Vagina (tissue), 2 donors: Measurements from ENCODE around the gene SP1.

Experiments
- POLR2A ChIP-seq, 2 donors: fragments of 450-650 bp; IDR thresholded peaks; one replicate each; pipeline ENCODE4 v1.6.1; 2017; ENCODE audit warnings: antibody characterized with exemption in 2 of 2, mild to moderate bottlenecking in 2 of 2, moderate library complexity in 2 of 2
- POLR2AphosphoS5 ChIP-seq, 2 donors: sonication (generic); formaldehyde crosslinking; IDR thresholded peaks; one replicate each; pipeline ENCODE4 v1.9.0; 2017; ENCODE audit warnings: antibody characterized with exemption in 2 of 2, mild to moderate bottlenecking in 2 of 2, low read depth in 1 of 2; ENCODE audit not compliant: insufficient read depth in 1 of 2
- TF ChIP-seq, protein P1 (sequence below), 3 experiments: fragments of 450-650 bp in 2 of 3; fragments of 200-600 bp in 1 of 3; sonication (generic) in 1 of 3; IDR thresholded peaks; one replicate each; pipeline ENCODE4 v1.5.1; 2017 to 2019; ENCODE audit warnings: antibody characterized with exemption in 3 of 3, mild to moderate bottlenecking in 2 of 3, moderate library complexity in 2 of 3

DNA sequence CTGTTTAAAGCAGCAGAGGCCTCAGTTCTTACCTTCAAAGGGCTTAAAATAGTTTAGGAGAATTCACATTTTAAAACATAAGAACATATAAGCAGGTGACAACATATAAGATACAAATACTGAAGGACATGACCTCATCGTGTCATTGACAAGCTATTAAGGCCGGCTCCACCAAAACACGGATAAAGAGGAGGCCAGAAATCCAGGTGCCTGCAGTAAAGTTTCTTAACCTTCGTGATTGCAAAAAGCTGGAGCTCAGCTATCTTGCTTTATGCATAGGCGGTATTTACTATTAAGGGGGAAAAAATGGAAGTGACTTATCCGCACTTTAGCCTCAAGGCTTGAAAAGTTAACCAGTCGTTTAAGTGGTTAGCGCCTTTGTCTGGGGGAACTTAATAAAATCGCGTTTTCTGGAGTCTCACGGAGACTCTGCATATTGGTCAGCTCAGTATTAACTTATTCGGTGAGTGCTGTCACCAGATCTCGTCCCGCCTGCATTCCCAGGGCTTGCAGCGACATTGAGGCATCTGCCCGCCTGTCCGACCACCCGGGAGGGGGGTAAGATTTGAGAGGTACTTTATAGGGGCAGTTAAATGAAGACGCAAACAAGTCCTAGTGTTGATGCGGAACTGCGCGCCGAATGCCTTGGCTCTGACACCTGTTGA, 1.1 kb upstream of the SP1 start:
- TF ChIP-seq, protein P1, sequence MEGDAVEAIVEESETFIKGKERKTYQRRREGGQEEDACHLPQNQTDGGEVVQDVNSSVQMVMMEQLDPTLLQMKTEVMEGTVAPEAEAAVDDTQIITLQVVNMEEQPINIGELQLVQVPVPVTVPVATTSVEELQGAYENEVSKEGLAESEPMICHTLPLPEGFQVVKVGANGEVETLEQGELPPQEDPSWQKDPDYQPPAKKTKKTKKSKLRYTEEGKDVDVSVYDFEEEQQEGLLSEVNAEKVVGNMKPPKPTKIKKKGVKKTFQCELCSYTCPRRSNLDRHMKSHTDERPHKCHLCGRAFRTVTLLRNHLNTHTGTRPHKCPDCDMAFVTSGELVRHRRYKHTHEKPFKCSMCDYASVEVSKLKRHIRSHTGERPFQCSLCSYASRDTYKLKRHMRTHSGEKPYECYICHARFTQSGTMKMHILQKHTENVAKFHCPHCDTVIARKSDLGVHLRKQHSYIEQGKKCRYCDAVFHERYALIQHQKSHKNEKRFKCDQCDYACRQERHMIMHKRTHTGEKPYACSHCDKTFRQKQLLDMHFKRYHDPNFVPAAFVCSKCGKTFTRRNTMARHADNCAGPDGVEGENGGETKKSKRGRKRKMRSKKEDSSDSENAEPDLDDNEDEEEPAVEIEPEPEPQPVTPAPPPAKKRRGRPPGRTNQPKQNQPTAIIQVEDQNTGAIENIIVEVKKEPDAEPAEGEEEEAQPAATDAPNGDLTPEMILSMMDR (IDR thresholded peaks at IDR 0.05) = no peak
- no peak for TF ChIP-seq POLR2A (IDR thresholded peaks at IDR 0.05)
- TF ChIP-seq POLR2AphosphoS5 (IDR thresholded peaks at IDR 0.05; ENCODE audit: insufficient read depth in 1 of 2, low read depth in 1 of 2) = no peak
